Activated B cell treated with CpG ODN at 0.5 μM for 24 hours (primary cell): Measurements from ENCODE around the gene ZNF444. TPM values are rescaled to one million over a fixed set of nuclear protein-coding genes. Genes with fewer than 3 reads are reported as not detected.

Source experiments
- ATAC-seq: fragments of 200-7000 bp; cut with Tn5 transposase; one replicate; pipeline ENCODE4 v1.10.0; 2021; ENCODE audit warnings: low read depth, mild to moderate bottlenecking, moderate library complexity
- CTCF ChIA-PET: fragments of 350-600 bp; sonication (Branson Sonifier 250); formaldehyde crosslinking; loops from one replicate; lab custom pipeline; 2021; ENCODE audit warnings: antibody characterized with exemption; lab: Charles Lee
- POLR2A ChIA-PET: fragments of 350-600 bp; sonication (Branson Sonifier 250); formaldehyde crosslinking; loops from one replicate; lab custom pipeline; 2021; ENCODE audit warnings: antibody characterized with exemption; lab: Charles Lee
- DNase-seq: peaks from one replicate; pipeline ENCODE4 v3.0.0; 2022
- H3K27ac Mint-ChIP-seq: one replicate; pipeline ENCODE4 v1.8.0; 2020; ENCODE audit warnings: mixed read lengths
- H3K27me3 Mint-ChIP-seq: one replicate; pipeline ENCODE4 v1.8.0; 2021; ENCODE audit warnings: mixed read lengths
- H3K36me3 Mint-ChIP-seq: one replicate; pipeline ENCODE4 v1.8.0; 2021; ENCODE audit warnings: low read depth, mixed read lengths
- H3K4me1 Mint-ChIP-seq: one replicate; pipeline ENCODE4 v1.8.0; 2021; ENCODE audit warnings: mixed read lengths
- H3K4me3 Mint-ChIP-seq: one replicate; pipeline ENCODE4 v1.8.0; 2020; ENCODE audit warnings: mild to moderate bottlenecking, mixed read lengths
- H3K9me3 Mint-ChIP-seq: one replicate; pipeline ENCODE4 v1.8.0; 2020; ENCODE audit warnings: mixed read lengths
- CTCF ChIP-seq: fragments of 200-600 bp; IDR thresholded peaks from one replicate; pipeline ENCODE4 v1.8.0; 2022; ENCODE audit warnings: antibody characterized with exemption, mild to moderate bottlenecking
- intact Hi-C: fragments of 100-400 bp; cut with micrococcal nuclease; formaldehyde crosslinking; loops from one replicate; pipeline ENCODE4 v1.15.1; 2024
- total RNA-seq: library from RNA; stranded (reverse); gene quantifications from 2 replicates; pipeline ENCODE4 v1.2.3, GENCODE V29; 2022

Gene ZNF444
- total RNA-seq: 28.1 and 32.1 TPM in 2 replicates

GRCh38 chr19:56140583-56141416 lies at the start of gene ZNF444:
Gene ZNF444 (plus strand): TSS chr19:56141287. CDS start chr19:56146912, 5,625 bp downstream.
- Mint-ChIP-seq H3K4me3 (peak within 1 kb of the TSS; percentile 98), H3K4me1 (peaks cover 29% of the 10 kb centered on the region)
- CTCF ChIA-PET: interaction anchor here (0.6 to 2.2 kb wide), 2 partner anchors 60 to 193 kb away, joined by 3 to 6 read pairs; no protein-coding TSS in a partner anchor

DNA sequence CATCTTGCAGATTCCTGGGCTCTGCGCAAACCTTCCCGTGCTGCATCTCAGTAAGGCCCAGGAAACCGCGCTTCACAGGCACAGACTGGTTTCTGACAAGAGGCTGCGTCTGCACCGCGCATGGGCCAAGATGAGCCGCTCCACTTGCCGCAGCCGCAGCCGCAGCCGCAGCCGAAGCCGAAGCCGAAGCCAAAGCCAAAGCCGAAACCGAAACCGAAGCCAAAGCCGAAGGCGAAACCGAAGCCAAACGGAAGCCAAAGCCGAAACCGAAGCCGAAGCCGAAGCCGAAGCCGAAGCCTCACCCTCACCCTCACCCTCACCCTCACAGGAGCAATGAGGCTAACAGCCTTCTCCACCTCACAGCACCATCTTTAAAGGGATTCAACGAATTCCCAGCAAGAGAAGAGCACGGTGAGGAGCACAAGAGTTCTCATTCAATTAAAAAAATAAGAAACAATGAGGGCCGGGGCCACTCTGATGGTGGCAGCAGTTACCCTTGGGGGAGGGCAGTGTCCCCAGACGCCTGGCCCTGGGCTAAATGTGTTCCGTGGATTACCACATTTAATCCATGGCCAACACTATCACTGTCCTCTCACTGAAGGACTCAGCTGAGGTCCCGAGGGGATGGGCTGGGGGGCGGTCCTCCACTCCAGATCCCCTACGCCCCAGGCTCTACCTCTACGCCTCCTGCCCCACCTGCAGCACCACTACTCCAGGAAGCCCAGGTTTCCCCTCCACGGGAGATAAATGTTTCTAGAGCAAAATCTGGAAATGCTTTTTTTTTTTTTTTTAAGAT lies 49.1 kb upstream of the ZNF444 start:
- no peak for TF ChIP-seq CTCF
- Mint-ChIP-seq H3K4me3 (no peak overlapping the region), H3K27me3 (no peaks in the 10 kb centered on the region), H3K9me3 (no peaks in the 10 kb centered on the region), H3K4me1 (peaks cover 1% of the 10 kb centered on the region), H3K27ac (no peak overlapping the region), H3K36me3 (peaks cover 64% of the 10 kb centered on the region)
- ATAC-seq: no peak
- POLR2A ChIA-PET: no interaction called here
- CTCF ChIA-PET: interaction anchor here (0.6 kb wide), 1 partner anchor 58 kb away, joined by 3 read pairs; no protein-coding TSS in a partner anchor
- no peak for DNase-seq
- intact Hi-C loops: no loop called here

More at GRCh38 chr19:56140583-56141416, at the start of gene ZNF444:
- POLR2A ChIA-PET: interaction anchor here (0.6 to 3.2 kb wide), 12 partner anchors 18 to 1862 kb away, joined by 3 to 40 read pairs (median 4); partner anchors contain the start of genes UBE2S and ZNF787
- Mint-ChIP-seq H3K27me3 (no peaks in the 10 kb centered on the region), H3K9me3 (no peaks in the 10 kb centered on the region), H3K36me3 (peaks cover 7% of the 10 kb centered on the region), H3K27ac (peak within 1 kb of the TSS; percentile 99)
- DNase-seq (peak; percentile 96), ATAC-seq (peak; percentile 86)
- no peak for TF ChIP-seq CTCF
- intact Hi-C loops: loop anchor here (1.0 to 5.0 kb wide), 6 partner anchors 19 to 1142 kb away; partner anchors contain the start of genes ZNF460, ZNF628 and ZNF787

DNA sequence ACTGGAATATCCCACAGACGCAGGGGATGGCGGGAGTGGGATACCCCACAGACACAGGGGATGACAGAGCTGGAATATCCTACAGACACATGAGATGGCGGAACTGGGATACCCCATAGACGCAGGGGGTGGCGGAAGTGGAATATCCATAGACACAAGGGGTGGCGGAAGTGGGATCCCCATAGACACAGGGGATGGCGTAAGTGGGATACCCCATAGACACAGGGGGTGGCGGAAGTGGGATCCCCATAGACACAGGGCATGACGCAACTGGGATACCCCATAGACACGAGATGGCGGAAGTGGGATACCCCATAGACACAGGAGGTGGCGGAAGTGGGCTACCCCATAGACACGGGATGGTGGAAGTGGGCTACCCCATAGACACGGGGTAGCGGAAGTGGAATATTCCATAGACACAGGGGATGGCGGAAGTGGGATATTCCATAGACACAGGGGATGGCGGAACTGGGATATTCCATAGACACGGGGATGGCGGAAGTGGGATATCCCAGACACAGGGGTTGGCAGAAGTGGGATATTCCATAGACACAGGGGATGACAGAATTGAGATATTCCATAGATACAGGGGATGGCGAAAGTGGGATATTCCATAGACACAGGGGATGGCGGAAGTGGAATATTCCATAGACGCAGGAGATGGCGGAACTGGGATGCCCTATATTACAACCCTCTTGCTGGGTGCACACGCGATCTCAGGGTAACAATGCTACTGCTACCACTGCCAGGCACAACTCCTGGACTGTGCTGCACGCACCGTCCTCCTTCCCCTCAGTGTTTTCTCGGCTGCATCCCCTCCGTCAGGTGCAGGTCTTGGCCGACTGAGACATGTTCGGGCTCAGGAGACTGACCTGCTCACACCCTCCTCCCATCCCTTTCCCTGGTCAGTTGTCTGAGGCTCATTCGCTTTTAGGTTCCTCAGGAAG lies 48.1 kb upstream of the ZNF444 start:
- DNase-seq (no peak), ATAC-seq (no peak)
- Mint-ChIP-seq H3K36me3 (peaks cover 66% of the 10 kb centered on the region), H3K9me3 (no peaks in the 10 kb centered on the region), H3K4me3 (no peak overlapping the region), H3K27me3 (no peaks in the 10 kb centered on the region), H3K27ac (no peak overlapping the region), H3K4me1 (peaks cover 1% of the 10 kb centered on the region)
- ChIA-PET POLR2A (no interaction called here), CTCF (no interaction called here)
- intact Hi-C loops: no loop called here
- TF ChIP-seq CTCF: no peak

DNA sequence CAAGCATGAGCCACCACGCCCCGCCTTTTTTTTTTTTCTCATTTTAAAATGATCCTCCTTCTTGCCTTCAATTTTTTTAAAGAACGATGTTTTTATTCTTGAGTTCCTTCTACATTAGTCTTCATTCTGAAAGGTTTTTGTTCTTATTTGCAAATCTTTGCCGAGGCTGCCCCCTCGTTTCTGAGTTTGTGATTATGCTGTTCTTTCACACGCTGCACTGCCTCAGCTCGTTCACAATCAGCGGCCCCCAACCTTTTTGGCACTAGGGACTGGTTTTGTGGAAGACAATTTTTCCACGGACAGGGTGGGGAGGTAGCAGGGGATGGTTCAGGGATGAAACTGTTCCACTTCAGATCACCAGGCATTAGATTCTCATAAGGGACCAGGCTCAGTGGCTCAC lies 46.6 kb upstream of the ZNF444 start:
- POLR2A ChIA-PET: no interaction called here
- H3K36me3 Mint-ChIP-seq: peaks cover 63% of the 10 kb centered on the region
- CTCF ChIA-PET: no interaction called here
- intact Hi-C loops: no loop called here
- DNase-seq: no peak
- no peak overlapping the region for H3K27ac Mint-ChIP-seq
- no peak for ATAC-seq
- H3K27me3 Mint-ChIP-seq: no peaks in the 10 kb centered on the region
- no peak overlapping the region for H3K4me3 Mint-ChIP-seq
- TF ChIP-seq CTCF: no peak
- H3K9me3 Mint-ChIP-seq: no peaks in the 10 kb centered on the region
- peaks cover 1% of the 10 kb centered on the region for H3K4me1 Mint-ChIP-seq
